GM12872 (cell line): ENCODE measurements around the gene TMA7B.

ENCODE experiments used
- CTCF ChIP-seq: IDR thresholded peaks from 3 replicates; pipeline ENCODE4 v1.5.1; 2011; ENCODE audit warnings: low read depth, mild to moderate bottlenecking, low read length, moderate library complexity; ENCODE audit not compliant: insufficient read depth

Gene TMA7B

GRCh38 chr22:40009292-40009774 lies 49.1 kb downstream of the TMA7B start:
- TF ChIP-seq CTCF: no peak

DNA sequence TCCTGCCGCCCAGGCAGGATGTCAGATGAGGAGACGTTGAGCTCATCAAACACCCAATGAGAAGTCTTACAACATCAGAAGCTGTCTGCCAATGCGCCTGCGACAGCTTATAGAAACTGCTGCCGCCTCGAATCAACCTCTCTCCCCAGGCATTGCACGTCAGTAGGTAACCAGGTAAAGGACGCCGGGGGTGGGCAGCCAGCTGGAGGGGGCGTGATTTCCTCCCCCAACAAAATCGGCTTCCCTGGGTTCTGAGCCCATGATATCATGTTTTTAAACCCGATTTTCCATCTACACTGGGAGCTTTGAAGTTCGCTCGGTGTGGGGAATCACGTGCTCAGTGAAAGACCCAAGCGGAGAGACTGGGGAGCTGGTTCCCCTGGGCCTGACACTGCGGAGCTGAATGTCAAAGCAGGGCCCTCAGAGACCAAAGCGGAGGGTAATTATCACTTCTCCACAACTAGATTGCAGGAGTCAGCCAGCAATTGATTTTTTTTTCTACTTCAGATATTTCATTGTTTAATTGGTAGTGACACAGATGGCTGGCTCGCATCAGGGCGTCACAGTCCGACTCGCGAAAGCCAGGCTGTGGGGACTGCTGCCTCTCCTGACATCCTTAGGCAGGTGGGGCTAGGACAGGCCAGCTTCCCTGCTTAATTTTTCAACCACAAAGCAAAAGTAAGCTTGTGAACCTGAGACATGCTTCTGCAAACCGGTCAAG lies 49.9 kb downstream of the TMA7B start:
- TF ChIP-seq CTCF: no peak

DNA sequence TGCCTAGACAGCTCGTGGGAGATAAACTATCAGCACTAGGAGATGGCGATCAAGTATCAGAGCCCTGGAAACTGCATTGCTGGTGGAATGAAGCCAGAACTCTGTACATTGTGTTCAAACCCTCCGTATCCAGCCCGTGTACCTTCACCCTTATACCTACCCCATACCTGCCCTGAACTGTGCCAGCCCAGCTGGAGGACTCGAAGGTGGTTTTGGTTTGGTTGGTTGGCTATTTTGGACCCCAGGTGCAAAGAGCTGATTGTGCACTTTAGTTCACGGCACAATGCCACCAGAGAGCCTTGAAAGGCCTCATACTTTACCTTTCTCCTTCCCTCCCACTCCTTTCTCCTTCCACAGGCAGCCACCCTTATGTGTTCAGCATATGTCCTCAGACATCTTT lies 50.5 kb downstream of the TMA7B start:
- TF ChIP-seq CTCF: no peak
